ENCODE data around the gene GRPEL2.

GRPEL2 gene

GRCh38 chr5:149402291-149402690 lies 57.0 kb downstream of the GRPEL2 start:
- no peak for DNase-seq
